B cell (primary cell): ENCODE data around the gene REEP2.
"Not testable (repeated sequence)": the region's sequence is repeated elsewhere in the genome, so short reads cannot be mapped to it uniquely, and the experiment has no call there.

ENCODE experiments used
- CTCF ChIP-seq: fragments of 200-600 bp; IDR thresholded peaks from one replicate; pipeline ENCODE4 v1.8.0; 2022; ENCODE audit warnings: antibody characterized with exemption, mild to moderate bottlenecking
- EZH2 ChIP-seq: IDR thresholded peaks from 2 replicates; pipeline ENCODE4 v1.6.1; 2012; ENCODE audit warnings: borderline replicate concordance, low read depth, mild to moderate bottlenecking, moderate library complexity, low read length; ENCODE audit not compliant: insufficient read depth, poor library complexity, severe bottlenecking

DNA sequence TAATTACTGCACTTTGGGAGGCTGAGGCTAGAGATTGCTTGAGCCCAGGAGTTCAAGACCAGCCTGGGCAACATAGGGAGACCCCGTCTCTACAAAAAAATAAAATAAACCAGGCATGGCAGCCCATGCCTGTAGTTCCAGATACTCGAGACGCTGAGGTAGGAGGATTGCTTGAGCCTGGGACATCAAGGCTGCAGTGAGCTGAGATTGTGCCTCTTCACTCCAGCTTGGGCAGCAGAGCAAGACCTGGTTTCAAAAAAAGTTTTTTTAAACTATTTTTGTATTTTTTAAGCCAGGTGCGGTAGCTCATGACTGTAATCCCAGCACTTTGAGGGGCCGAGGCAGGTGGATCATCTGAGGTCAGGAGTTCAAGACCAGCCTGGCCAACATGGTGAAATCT, 34.3 kb downstream of the REEP2 start:
- TF ChIP-seq CTCF, EZH2: not testable (repeated sequence)
